SK-N-MC (cell line): Measurements from ENCODE around the gene FANCG.

Experiments used
- EZH2 ChIP-seq: fragments of 200-600 bp; sonication (generic); IDR thresholded peaks from one replicate; pipeline ENCODE4 v1.6.1; 2017; ENCODE audit warnings: antibody characterized with exemption
- FOXP2 ChIP-seq: optimal IDR thresholded peaks from 2 replicates; pipeline ENCODE3; 2011; ENCODE audit warnings: mild to moderate bottlenecking, moderate library complexity; ENCODE audit not compliant: insufficient read depth; ENCODE audit errors: extremely low read length, control extremely low read depth
- POLR2AphosphoS5 ChIP-seq: IDR thresholded peaks from 2 replicates; pipeline ENCODE4 v1.6.1; 2012; ENCODE audit warnings: mild to moderate bottlenecking, low read depth, low read length, borderline replicate concordance

GRCh38 chr9:35106343-35106730 is 26.6 kb upstream of the FANCG start:
- TF ChIP-seq POLR2AphosphoS5 = no peak
- TF ChIP-seq EZH2 = no peak
- TF ChIP-seq FOXP2 = no peak
